ENCODE data around the gene KCNC3. TPM values are rescaled to one million over a fixed set of nuclear protein-coding genes. Genes with fewer than 3 reads are reported as not detected.

The KCNC3 gene
- total RNA-seq, 2 donors from 2014 or later = 8.6 to 10.7 TPM

DNA sequence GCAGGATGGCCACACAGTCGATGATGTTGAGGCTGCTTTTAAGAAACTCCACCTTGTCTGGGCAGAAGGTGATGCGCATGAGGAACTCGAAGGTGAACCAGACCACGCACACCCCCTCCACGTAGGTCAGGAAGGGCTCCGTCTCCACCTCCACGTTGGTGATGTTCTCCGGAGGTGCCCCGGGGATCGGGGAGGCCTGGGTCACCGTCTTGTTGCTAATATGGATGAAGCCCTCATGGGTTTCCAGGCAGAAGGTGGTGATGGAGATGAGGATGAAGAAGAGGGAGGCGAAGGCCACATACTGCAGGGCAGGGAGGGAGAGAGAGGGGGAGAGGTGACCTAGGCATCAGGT lies 5.4 kb downstream of the KCNC3 start:
- WGBS, 2 experiments (ENCODE audit: insufficient coverage in 1 of 2, insufficient read length in 1 of 2) = 87 to 90% methylated on average over 6 to 12 of the region's 12 CpGs

DNA sequence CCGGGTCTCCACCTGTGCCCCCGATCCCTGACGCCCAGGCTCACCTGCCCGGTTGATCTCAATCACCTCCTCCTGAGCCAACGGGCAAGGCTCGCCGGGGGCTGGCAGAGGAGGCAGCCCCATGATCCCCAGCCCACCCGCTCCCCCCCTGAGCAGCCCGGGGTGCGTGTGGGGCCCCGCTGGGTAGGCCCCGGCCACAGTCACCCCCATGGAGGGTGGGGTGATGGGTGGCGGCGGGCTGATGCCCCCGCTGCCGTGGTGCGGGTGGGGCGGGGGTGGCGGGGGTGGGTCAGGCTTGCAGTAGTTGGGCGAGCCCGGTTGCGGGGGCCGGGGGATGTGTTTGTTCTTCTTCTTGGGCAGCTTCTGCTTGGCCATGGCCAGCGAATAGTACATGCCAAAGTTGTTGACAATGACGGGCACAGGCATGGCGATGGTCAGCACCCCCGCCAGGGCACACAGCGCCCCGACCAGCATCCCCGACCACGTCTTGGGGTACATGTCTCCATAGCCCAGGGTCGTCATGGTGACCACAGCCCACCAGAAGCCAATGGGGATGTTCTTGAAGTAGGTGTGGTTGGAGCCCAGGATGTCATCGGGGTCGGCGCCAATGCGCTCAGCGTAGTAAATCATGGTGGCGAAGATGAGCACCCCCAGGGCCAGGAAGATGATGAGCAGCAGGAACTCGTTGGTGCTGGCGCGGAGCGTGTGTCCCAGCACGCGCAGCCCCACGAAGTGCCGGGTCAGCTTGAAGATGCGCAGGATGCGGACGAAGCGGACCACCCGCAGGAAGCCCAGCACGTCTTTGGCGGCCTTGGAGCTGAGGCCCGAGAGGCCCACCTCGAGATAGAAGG lies 6.0 kb downstream of the KCNC3 start:
- Histone ChIP-seq H3K9ac (ENCODE audit: extremely low read depth, low read length, poor library complexity, severe bottlenecking) (no peak overlapping the region), H3K4me3 (ENCODE audit: low read length) (no peak overlapping the region), H3K4me1 (ENCODE audit: control insufficient read depth, insufficient read depth, low read length) (no peaks in the 10 kb centered on the region), H3K9me3 (ENCODE audit: control insufficient read depth, low read length) (no peaks in the 10 kb centered on the region), H3K27ac (ENCODE audit: low read depth, low read length) (no peak overlapping the region), H3K27me3 (ENCODE audit: control insufficient read depth, insufficient read depth, low read length, poor library complexity, severe bottlenecking) (peaks cover 17% of the 10 kb centered on the region), H3K36me3 (ENCODE audit: control insufficient read depth, insufficient read depth, low read length) (no peaks in the 10 kb centered on the region)
- TF ChIP-seq, protein P1, sequence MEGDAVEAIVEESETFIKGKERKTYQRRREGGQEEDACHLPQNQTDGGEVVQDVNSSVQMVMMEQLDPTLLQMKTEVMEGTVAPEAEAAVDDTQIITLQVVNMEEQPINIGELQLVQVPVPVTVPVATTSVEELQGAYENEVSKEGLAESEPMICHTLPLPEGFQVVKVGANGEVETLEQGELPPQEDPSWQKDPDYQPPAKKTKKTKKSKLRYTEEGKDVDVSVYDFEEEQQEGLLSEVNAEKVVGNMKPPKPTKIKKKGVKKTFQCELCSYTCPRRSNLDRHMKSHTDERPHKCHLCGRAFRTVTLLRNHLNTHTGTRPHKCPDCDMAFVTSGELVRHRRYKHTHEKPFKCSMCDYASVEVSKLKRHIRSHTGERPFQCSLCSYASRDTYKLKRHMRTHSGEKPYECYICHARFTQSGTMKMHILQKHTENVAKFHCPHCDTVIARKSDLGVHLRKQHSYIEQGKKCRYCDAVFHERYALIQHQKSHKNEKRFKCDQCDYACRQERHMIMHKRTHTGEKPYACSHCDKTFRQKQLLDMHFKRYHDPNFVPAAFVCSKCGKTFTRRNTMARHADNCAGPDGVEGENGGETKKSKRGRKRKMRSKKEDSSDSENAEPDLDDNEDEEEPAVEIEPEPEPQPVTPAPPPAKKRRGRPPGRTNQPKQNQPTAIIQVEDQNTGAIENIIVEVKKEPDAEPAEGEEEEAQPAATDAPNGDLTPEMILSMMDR (conservative IDR thresholded peaks at IDR 0.05) = no peak
- Mint-ChIP-seq H3K9me3 (peaks cover 9% of the 10 kb centered on the region), H3K27ac (no peak overlapping the region), H3K36me3 (ENCODE audit: low read depth) (peaks cover 10% of the 10 kb centered on the region), H3K4me1 (peaks cover 21% of the 10 kb centered on the region), H3K27me3 (ENCODE audit: insufficient read depth) (peaks cover 37% of the 10 kb centered on the region), H3K4me3 (no peak overlapping the region)
- no peak for DNase-seq
- 89 to 96% methylated on average over 27 to 53 of the region's 55 CpGs for WGBS, 2 experiments (ENCODE audit: insufficient coverage in 1 of 2, insufficient read length in 1 of 2)

More for the DNA sequence above, 5.4 kb downstream of the KCNC3 start:
- Histone ChIP-seq H3K9ac (ENCODE audit: extremely low read depth, low read length, poor library complexity, severe bottlenecking) (no peak overlapping the region), H3K4me3 (ENCODE audit: low read length) (no peak overlapping the region), H3K27me3 (ENCODE audit: control insufficient read depth, insufficient read depth, low read length, poor library complexity, severe bottlenecking) (peaks cover 17% of the 10 kb centered on the region), H3K4me1 (ENCODE audit: control insufficient read depth, insufficient read depth, low read length) (no peaks in the 10 kb centered on the region), H3K9me3 (ENCODE audit: control insufficient read depth, low read length) (no peaks in the 10 kb centered on the region), H3K27ac (ENCODE audit: low read depth, low read length) (no peak overlapping the region), H3K36me3 (ENCODE audit: control insufficient read depth, insufficient read depth, low read length) (no peaks in the 10 kb centered on the region)
- Mint-ChIP-seq H3K4me1 (peaks cover 21% of the 10 kb centered on the region), H3K27me3 (ENCODE audit: insufficient read depth) (peaks cover 40% of the 10 kb centered on the region), H3K9me3 (peaks cover 9% of the 10 kb centered on the region), H3K36me3 (ENCODE audit: low read depth) (peaks cover 10% of the 10 kb centered on the region), H3K4me3 (no peak overlapping the region), H3K27ac (no peak overlapping the region)
- DNase-seq = no peak
- TF ChIP-seq, protein P1 (conservative IDR thresholded peaks at IDR 0.05) = no peak

DNA sequence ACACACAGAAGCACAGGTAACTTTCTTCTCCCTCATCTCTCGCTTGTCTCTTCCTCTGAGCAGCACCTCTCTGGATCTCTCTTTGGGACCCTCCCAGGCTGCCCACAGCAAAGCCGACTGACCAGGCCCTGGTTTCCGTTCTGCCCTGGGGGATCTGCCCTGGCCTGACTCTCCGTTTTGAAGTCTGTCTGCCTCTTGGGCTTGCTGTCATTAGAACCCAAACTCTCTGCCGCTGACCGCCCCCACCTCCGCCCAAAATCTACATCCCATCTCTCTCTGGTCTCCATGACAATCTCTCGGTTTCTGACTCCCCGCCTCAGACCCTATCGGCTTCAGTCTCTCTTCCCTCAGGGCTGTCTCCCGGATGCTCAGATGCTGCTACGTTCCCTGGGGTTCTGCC lies 6.9 kb downstream of the KCNC3 start:
- peaks cover 13% of the 10 kb centered on the region for H3K36me3 Mint-ChIP-seq (ENCODE audit: low read depth)
- H3K27me3 Mint-ChIP-seq (ENCODE audit: insufficient read depth) = peaks cover 34% of the 10 kb centered on the region
- no peak overlapping the region for H3K4me3 Mint-ChIP-seq
- WGBS, 2 experiments (ENCODE audit: insufficient coverage in 1 of 2, insufficient read length in 1 of 2) = 84 to 86% methylated on average over 12 of the region's 12 CpGs
- H3K9me3 Mint-ChIP-seq = peaks cover 2% of the 10 kb centered on the region
- Histone ChIP-seq H3K4me3 (ENCODE audit: low read length) (no peak overlapping the region), H3K4me1 (ENCODE audit: control insufficient read depth, insufficient read depth, low read length) (no peaks in the 10 kb centered on the region), H3K36me3 (ENCODE audit: control insufficient read depth, insufficient read depth, low read length) (no peaks in the 10 kb centered on the region), H3K9me3 (ENCODE audit: control insufficient read depth, low read length) (no peaks in the 10 kb centered on the region), H3K9ac (ENCODE audit: extremely low read depth, low read length, poor library complexity, severe bottlenecking) (no peak overlapping the region), H3K27ac (ENCODE audit: low read depth, low read length) (no peak overlapping the region), H3K27me3 (ENCODE audit: control insufficient read depth, insufficient read depth, low read length, poor library complexity, severe bottlenecking) (peaks cover 10% of the 10 kb centered on the region)
- no peak for DNase-seq
- H3K27ac Mint-ChIP-seq = no peak overlapping the region
- TF ChIP-seq, protein P1 (conservative IDR thresholded peaks at IDR 0.05) = no peak
- H3K4me1 Mint-ChIP-seq = peaks cover 19% of the 10 kb centered on the region

Measured in endodermal cell (in vitro differentiated cells).